Inferior parietal cortex (tissue), 1 donor: ENCODE data around the gene SLC16A14.
"Not testable (repeated sequence)": the region's sequence is repeated elsewhere in the genome, so short reads cannot be mapped to it uniquely, and the experiment has no call there.

ENCODE experiments used
- DNase-seq: peaks from one replicate; pipeline ENCODE4 v3.0.0-alpha.2; 2016; ENCODE audit errors: extremely low spot score

SLC16A14 gene

DNA sequence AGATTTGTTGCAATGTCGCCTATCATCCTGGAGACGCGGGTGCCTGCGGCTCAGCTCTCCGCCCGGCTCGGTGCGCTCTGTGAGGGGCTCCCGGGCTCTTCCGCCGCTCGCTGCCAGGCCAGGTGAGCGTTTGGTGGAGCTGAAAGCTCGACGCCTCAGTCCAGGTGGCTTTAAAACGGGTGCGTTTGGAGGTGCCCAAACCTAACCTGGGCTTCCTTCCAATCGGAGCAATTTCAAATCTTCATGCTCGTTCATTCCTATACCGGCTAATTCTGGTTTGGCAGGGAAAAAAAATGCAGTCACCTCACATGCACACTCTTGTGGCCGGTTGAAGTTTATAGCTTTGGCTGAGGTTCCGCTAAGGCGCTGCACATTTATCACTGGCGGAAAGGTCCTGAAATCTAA is at the start of gene SLC16A14:
SLC16A14 (minus strand) TSS at position 274 of the 405 bp plus-strand sequence. CDS start 9,572 bp downstream, outside the sequence.
- DNase-seq, result peak; percentile 49

DNA sequence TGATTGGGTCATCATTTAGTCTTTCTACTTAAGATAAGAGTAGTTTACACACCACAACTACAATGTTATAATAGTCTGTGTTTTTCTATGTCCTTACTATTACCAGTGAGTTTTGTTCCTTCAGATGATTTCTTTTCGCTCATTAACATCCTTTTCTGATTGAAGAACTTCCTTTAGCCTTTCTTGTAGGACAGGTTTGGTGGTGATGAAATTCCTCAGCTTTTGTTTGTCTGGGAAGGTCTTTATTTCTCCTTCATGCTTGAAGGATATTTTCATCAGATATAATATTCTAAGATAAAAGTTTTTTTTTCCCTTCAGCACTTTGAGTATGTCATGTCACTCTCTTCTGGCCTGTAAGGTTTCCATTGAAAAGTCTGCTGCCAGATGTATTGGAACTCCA is 38.0 kb upstream of the SLC16A14 start:
- no peak for DNase-seq

- not testable (repeated sequence) for DNase-seq
Measured at GRCh38 chr2:230101967-230102366, 33.2 kb upstream of the SLC16A14 start.

GRCh38 chr2:230097841-230098240 is 29.1 kb upstream of the SLC16A14 start:
- no peak for DNase-seq

DNA sequence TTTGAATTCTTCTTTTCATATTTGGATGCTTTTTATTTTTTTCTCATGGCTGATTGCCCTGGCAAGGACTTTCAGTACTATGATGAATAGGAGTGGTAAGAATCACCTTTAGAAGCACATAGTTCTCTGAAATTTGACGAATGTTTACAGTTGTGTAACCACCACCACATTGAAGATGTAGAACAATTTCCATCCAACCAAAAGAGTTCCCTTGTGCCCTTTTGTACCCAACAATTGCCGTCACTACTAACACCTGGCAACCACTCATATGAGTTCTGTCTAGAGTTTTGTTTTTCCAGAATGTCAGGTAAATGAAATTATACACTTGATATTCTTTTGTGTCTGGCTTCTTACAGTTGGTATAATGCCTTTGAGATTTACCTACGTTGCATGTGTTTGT is 28.7 kb upstream of the SLC16A14 start:
- DNase-seq, result no peak

- DNase-seq, result no peak
Measured at GRCh38 chr2:230090967-230091366, 22.2 kb upstream of the SLC16A14 start.

DNA sequence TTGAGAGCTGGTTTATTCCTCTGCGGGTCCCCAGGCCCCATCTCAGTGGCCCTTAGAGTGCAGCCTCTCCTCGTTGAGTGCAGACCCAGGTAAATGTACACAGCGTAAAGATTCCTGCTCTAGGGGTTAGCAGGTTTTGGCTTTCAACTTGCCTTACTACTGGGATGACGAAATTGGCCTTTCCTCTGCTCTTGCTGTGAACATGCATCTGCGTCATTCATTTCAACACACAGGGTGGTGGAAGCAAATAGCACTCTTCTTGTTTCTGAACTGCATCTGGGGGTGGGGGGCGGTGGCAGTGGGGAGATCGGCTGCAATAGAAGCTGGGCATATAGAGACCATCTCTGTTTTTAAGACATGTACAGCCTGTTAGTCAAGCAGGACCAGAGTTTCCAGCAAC is 16.5 kb upstream of the SLC16A14 start:
- DNase-seq, result no peak

DNA sequence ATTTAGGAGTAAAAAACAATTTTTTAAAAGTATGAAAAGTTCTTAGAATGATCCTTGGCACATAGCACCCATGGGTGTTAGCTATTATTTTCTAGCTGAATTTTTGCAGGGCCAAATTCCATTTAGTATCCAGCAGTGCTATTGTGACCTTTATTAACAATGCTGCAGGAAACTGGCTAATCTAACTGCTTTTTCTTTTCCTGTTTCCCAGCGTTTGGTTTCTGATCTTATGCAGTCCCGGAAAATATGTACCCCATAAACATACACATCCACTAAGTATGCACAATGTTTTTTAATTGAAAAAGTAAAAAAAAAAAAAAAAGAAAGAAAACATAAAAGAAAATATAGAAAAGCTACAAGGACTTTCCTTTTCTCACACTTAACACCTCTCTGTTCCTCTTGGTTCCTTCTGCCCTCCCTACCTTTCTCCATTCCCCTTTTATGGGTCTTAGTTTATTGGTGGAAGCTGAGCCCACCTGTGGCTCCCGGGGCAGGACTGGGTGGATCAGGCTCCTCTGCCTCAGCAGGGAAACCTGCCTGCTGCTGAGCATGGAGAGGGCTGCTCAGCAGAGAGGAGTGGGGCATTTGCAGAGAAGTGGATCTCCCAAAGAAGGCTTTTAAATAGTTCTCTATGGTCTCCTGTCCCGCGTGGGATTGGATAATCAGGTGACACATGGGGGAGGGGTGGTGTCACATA is 9.3 kb upstream of the SLC16A14 start:
- DNase-seq, result no peak

- DNase-seq, result no peak
Measured at GRCh38 chr2:230076819-230077218, 8.1 kb upstream of the SLC16A14 start.

DNA sequence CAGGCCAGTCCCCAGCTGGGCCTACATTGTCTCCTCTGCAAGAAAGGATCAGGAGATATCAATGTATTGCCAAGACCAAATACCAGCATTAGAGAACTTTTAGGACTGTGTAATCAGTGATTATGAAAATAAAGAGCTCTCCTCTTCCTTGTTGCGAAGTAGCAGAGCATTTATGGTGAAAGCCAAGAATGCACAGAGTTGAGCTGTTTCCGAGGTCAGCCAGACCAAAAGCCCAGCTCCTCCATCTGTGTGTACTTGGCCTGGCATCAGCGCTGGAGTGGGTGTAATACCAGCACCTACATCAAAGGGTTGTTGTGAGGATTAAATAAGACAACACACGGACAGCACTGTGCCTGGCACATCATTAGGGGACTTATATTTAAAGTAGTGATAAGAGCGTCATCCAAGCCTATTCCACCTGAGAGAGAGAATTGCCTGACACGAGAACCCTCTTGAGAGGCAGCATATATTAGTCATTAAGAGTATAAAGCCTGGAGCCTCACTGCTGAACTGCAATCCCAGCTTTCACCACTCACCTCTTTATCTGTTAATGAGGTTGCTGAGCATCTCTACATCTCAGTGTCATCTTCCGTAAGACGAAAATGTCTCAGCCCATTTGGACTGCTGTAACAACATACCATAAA is 7.4 kb upstream of the SLC16A14 start:
- DNase-seq, result no peak

DNA sequence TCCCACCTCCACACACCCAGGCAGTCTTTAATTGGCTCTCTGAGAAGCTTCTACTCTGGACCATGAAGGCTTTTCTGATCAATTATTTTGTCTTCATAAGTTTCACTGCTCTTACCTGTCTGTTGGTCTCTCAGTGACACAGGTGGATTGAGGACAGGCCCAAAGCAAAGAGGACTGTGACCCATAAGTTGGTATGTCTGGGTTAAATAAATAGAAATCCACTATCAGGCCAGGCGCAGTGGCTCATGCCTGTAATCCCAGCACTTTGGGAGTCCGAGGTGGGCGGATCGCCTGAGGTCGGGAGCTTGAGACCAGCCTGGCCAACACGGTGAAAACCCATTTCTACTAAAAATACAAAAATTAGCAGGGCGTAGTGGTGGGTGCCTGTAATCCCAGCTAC is 2.7 kb upstream of the SLC16A14 start:
- no peak for DNase-seq

DNA sequence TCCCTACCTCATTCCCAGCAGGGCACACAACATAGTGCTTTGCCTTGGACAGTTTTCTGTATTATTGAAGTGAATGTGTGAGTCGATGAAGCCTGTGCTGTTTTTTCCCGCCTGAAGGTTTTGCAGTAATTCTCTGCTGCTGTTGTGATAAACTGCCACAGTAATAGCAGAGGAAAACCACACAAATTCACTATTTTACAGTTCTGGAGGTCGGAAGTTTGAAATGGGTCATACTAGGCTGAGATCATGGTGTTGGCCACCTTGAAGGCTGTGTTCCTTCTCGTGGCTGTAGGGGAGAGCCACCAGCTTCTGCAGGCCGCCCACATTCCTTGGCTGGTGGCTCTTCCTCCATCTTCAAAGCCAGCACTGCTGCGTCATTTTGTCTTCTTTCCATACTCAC is 678 bp upstream of the SLC16A14 start:
- DNase-seq, result no peak

- DNase-seq, result peak; percentile 27
Measured at GRCh38 chr2:230068016-230068650, 591 bp downstream of the SLC16A14 start.

DNA sequence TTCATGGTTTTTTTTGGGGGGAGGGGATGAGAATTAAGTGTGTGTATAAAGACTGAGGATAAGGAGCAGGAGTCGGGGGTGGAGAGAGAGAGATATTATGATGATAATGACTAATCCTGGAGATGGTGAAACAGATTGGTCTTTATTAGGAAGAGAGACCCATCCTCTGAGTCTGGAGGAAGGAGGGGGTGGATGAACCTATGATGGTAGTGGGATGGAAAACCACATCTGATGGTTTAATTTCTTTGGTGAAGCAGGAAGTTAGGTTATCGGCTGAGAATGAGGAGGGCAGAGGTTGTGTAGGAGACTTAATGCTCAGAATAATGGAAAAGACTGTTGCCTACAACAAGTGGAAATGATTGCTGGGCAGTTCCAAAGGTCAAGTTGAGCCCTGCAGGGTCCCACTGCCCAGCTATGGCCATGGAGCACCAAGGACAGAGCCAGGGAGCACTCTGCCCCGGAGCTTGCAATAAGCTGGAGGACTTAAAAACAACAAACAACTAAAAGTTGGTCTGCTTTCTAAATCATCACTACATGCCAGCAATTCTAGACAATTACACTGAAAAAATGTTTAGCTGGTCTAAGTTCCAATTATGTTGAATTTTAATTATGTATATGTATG is 7.9 kb downstream of the SLC16A14 start:
- DNase-seq, result no peak

GRCh38 chr2:230053753-230054478 is 14.8 kb downstream of the SLC16A14 start:
- peak; percentile 54 for DNase-seq

DNA sequence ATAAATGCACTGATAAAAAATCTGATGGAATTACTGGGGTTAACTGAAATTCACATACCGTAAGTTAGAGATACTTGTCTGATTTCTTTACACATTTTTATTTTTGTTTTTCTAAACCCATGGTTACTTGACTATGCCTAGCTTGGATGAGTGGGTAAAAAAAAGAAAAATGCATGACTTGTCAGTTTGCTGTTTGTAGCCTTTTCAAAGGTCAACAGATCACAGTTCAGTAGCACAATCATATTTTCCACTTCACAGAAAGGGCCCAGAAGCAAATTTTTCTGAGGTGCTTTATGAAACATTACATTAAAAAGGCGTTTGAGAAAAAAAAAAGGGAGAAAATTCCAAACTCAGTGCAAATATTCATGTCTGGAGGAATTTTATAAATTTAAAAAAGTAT is 16.4 kb downstream of the SLC16A14 start:
- no peak for DNase-seq

DNA sequence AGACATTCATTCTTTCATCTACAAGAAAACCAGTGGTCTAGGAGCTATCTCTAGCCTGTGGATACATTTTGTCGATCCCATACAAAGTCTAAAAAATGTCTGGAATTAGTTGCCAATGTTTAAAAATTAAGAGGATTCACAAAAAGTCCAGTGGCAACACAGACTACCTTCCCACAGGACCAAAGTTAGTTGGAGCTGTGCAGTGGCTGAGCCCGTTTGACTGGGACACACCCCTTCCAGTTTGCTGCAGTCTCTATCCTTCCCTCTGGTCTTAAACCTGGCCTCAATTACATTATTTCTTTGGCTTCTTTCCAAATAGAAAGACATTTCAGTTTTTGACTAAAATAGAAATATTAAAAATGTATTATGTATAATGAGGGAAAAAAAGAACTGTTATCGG is 18.6 kb downstream of the SLC16A14 start:
- no peak for DNase-seq

DNA sequence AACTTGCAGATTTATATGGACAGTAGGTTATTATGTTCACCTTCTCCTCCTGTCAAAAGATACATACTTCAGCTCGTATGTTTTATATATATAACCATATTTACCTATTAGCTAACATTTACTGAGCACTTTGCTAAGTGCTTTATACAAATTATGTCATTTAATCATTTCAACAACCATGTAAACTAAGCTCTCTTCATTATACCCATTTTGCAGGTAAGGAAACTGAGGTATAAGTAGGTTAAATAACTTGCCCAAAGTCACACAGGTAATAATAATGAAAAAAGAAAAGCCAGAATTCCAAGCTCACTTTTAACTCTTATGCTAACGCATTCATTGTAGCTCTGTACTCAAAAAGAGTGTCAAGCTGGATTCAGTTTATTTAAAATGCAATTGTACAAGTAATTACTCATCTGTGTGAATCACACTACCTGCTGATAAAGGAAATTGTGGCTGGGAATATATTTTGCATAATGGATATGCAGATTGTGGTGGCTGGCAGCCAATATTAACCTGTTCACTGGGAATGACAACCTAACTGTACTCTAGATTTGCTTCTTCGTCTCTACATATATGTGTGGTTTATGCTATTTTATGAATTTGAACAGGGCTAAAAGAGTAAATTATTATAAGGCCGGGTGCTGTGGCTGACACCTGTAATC is 20.6 kb downstream of the SLC16A14 start:
- DNase-seq, result no peak

DNA sequence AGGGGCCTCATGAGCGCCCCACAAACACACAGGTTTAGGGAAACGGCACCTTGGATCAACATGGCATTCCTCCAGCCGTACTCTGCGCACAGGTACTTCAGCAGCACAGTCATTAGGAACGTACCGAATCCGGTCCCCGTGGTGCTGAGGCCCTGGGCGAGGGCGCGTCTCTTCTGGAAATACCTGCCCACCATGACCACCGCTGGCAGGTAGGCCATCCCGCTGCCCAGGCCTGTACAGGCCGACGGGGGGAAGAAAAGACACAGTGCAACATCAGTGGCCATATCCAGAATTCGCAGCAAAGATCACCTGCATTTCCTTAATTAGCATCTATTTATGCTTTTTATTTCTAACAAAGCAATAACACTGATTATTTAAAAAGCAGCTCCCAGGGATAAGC is 22.2 kb downstream of the SLC16A14 start:
- no peak for DNase-seq

GRCh38 chr2:230043461-230043860 is 25.3 kb downstream of the SLC16A14 start:
- no peak for DNase-seq

DNA sequence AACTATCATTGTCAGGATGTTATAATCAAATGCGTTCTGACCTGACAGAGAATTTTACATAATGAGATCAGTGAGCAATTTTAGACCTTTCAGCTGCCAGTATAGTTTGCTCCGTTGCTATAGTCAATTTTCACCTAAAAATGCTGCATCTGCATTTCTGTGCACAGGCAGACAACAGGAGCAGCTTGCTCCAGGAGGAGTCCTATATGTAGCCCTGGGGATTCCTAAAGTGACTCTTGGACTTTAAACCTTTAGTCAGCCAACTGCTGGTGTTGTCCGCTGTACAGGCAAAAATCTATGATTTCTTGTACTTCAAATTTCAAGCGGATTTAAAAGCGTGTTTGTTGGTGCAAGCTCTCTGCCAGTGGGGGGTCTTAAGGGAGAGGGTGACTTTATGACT is 25.7 kb downstream of the SLC16A14 start:
- no peak for DNase-seq
